ENCODE measurements around the gene SCARF2. TPM values are rescaled to one million over a fixed set of nuclear protein-coding genes. Genes with fewer than 3 reads are reported as not detected.

The SCARF2 gene
- total and polyA plus RNA-seq, 4 donors: 0.15 to 2.0 (median 1.7) TPM

DNA sequence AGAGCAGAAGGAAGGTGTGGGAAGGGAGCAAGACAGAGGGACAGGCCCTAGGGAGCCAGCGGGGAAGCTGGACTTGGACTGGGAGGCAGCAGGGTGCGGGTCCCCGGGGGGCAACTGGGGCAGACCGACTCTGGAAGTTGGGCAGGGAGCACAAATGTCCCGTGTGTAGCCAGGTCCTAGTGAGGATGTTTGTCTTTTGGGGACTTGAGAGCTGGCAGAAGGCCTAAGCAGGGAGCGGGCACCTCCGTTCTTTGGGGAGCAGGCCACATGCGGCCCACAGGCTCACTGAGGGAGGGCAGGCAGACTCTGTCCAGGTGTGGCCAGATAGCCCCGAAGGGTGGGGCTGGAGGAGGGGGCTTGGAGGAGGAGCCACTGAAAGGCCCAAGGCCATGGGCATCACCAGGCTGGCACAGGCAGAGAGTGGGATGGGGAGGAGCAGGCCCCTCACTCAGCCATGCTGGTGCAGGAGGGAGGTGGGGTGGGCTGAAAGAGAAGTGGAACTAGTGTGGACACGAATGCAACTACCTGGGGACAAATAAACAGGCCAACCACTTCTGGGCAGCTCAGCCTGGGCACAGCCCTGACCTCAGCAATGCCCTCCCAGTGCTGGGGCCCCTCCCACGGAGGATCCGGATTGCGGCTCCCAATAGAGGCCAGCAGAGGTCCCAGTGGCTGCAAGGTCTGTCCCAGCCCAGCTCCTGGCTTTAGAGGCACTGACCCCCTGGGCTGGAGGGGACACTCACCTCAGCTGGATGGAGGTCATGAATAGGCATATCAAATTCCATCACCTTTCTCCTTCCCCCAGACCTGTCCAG lies 1.3 kb upstream of the SCARF2 start:
- peaks cover 2 to 25% (median 13%) of the 10 kb centered on the region in 4 donors for H3K4me1 ChIP-seq (ENCODE audit: control insufficient read depth in 4 of 4, insufficient read depth in 4 of 4, low read length in 3 of 4)
- WGBS: 68% methylated on average over 13 of the region's 13 CpGs
- no peak for TF ChIP-seq EGR1 (IDR thresholded peaks at IDR 0.05; ENCODE audit: low read depth in 2 of 2)
- TF ChIP-seq, protein P1, sequence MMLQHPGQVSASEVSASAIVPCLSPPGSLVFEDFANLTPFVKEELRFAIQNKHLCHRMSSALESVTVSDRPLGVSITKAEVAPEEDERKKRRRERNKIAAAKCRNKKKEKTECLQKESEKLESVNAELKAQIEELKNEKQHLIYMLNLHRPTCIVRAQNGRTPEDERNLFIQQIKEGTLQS (IDR thresholded peaks at IDR 0.05): no peak
- TF ChIP-seq YY1 (IDR thresholded peaks at IDR 0.05): no peak
- TF ChIP-seq, protein P2, sequence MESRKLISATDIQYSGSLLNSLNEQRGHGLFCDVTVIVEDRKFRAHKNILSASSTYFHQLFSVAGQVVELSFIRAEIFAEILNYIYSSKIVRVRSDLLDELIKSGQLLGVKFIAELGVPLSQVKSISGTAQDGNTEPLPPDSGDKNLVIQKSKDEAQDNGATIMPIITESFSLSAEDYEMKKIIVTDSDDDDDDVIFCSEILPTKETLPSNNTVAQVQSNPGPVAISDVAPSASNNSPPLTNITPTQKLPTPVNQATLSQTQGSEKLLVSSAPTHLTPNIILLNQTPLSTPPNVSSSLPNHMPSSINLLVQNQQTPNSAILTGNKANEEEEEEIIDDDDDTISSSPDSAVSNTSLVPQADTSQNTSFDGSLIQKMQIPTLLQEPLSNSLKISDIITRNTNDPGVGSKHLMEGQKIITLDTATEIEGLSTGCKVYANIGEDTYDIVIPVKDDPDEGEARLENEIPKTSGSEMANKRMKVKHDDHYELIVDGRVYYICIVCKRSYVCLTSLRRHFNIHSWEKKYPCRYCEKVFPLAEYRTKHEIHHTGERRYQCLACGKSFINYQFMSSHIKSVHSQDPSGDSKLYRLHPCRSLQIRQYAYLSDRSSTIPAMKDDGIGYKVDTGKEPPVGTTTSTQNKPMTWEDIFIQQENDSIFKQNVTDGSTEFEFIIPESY (IDR thresholded peaks at IDR 0.05): no peak
- TF ChIP-seq RAD21 (IDR thresholded peaks at IDR 0.05): no peak
- TF ChIP-seq FOXA2 (IDR thresholded peaks at IDR 0.05): no peak
- TF ChIP-seq, protein P3, sequence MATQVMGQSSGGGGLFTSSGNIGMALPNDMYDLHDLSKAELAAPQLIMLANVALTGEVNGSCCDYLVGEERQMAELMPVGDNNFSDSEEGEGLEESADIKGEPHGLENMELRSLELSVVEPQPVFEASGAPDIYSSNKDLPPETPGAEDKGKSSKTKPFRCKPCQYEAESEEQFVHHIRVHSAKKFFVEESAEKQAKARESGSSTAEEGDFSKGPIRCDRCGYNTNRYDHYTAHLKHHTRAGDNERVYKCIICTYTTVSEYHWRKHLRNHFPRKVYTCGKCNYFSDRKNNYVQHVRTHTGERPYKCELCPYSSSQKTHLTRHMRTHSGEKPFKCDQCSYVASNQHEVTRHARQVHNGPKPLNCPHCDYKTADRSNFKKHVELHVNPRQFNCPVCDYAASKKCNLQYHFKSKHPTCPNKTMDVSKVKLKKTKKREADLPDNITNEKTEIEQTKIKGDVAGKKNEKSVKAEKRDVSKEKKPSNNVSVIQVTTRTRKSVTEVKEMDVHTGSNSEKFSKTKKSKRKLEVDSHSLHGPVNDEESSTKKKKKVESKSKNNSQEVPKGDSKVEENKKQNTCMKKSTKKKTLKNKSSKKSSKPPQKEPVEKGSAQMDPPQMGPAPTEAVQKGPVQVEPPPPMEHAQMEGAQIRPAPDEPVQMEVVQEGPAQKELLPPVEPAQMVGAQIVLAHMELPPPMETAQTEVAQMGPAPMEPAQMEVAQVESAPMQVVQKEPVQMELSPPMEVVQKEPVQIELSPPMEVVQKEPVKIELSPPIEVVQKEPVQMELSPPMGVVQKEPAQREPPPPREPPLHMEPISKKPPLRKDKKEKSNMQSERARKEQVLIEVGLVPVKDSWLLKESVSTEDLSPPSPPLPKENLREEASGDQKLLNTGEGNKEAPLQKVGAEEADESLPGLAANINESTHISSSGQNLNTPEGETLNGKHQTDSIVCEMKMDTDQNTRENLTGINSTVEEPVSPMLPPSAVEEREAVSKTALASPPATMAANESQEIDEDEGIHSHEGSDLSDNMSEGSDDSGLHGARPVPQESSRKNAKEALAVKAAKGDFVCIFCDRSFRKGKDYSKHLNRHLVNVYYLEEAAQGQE (IDR thresholded peaks at IDR 0.05): no peak
- no peak for TF ChIP-seq JUND (IDR thresholded peaks at IDR 0.05)
- TF ChIP-seq, protein P4, sequence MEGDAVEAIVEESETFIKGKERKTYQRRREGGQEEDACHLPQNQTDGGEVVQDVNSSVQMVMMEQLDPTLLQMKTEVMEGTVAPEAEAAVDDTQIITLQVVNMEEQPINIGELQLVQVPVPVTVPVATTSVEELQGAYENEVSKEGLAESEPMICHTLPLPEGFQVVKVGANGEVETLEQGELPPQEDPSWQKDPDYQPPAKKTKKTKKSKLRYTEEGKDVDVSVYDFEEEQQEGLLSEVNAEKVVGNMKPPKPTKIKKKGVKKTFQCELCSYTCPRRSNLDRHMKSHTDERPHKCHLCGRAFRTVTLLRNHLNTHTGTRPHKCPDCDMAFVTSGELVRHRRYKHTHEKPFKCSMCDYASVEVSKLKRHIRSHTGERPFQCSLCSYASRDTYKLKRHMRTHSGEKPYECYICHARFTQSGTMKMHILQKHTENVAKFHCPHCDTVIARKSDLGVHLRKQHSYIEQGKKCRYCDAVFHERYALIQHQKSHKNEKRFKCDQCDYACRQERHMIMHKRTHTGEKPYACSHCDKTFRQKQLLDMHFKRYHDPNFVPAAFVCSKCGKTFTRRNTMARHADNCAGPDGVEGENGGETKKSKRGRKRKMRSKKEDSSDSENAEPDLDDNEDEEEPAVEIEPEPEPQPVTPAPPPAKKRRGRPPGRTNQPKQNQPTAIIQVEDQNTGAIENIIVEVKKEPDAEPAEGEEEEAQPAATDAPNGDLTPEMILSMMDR (IDR thresholded peaks at IDR 0.05; ENCODE audit: low read depth, low read length, missing input control): no peak
- no peak for TF ChIP-seq HNF4G (IDR thresholded peaks at IDR 0.05)
- TF ChIP-seq GABPA (IDR thresholded peaks at IDR 0.05 in 1 of 2, conservative IDR thresholded peaks at IDR 0.05 in 1 of 2): no peak
- TF ChIP-seq NR2F2 (IDR thresholded peaks at IDR 0.05): no peak
- no peak for TF ChIP-seq RXRA (IDR thresholded peaks at IDR 0.05)
- TF ChIP-seq, protein P5, sequence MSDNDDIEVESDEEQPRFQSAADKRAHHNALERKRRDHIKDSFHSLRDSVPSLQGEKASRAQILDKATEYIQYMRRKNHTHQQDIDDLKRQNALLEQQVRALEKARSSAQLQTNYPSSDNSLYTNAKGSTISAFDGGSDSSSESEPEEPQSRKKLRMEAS (IDR thresholded peaks at IDR 0.05): no peak
- no peak for TF ChIP-seq HNF4A (conservative IDR thresholded peaks at IDR 0.05)
- TF ChIP-seq TAF1 (conservative IDR thresholded peaks at IDR 0.05): no peak
- no peak for TF ChIP-seq FOXA1 (IDR thresholded peaks at IDR 0.05)
- no peak overlapping the region for H3K27ac ChIP-seq (ENCODE audit: low read depth in 1 of 2, low read length in 2 of 2)
- H3K36me3 ChIP-seq (ENCODE audit: control insufficient read depth in 4 of 4, insufficient read depth in 3 of 4, low read depth in 1 of 4, low read length in 3 of 4): peaks cover 0 to 12% (median 4%) of the 10 kb centered on the region in 4 donors
- DNase-seq (ENCODE audit: low spot score): no peak
- H3K9ac ChIP-seq (ENCODE audit: low read depth in 1 of 2, low read length in 2 of 2): no peak overlapping the region
- no peak overlapping the region for H3K4me3 ChIP-seq (ENCODE audit: low read depth in 1 of 3, low read length in 3 of 3)
- H3K9me3 ChIP-seq (ENCODE audit: control insufficient read depth in 4 of 4, low read length in 3 of 4): no peaks in the 10 kb centered on the region
- H3K27me3 ChIP-seq (ENCODE audit: control insufficient read depth in 4 of 4, insufficient read depth in 4 of 4, low read length in 3 of 4): no peaks in the 10 kb centered on the region
